ENCODE measurements around the gene CYLC2.

CYLC2 gene, protein sequence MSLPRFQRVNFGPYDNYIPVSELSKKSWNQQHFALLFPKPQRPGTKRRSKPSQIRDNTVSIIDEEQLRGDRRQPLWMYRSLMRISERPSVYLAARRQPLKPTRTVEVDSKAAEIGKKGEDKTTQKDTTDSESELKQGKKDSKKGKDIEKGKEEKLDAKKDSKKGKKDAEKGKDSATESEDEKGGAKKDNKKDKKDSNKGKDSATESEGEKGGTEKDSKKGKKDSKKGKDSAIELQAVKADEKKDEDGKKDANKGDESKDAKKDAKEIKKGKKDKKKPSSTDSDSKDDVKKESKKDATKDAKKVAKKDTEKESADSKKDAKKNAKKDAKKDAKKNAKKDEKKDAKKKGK

DNA sequence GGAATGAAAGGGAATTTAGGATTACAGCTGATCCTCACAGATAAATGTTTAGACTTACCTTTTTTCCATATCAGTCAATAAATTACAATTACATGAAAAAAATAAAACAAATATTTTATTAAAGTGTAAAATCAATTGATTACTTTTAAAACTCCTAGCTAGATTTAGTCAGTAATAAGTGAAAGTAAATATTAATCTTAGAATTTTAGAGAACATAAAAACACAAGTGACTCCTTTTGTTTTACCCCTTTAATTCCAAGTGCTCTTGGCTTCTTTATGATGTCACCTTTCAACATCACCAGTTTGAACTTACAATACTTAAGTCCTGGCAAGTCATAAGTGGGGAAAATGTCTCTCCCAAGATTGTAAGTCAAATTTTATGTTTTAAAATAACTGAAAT, at the start of gene CYLC2:
TSS of gene CYLC2 (plus strand) at position 301 of the 400 bp plus-strand sequence. CDS start at position 349, 48 bp downstream.
- no peak for DNase-seq (ENCODE audit: low spot score)

DNA sequence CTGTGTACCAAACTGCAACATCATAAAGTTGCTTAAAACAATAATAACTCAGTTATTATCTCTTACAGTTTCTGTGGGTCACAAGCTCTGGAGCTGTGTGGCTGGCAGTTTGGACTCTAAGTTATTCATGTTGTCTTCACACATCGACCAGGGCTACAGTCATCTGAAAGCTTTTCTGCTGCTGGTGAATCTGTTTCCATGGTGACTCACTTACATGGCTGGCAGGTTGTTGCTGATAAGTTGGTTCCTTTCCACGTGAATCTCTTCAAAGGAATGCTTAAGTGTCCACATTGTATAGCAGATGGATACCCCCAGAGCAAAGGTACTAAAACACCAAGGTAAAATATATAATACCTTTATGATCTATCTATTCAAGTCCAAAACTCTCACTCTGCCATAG, 44.8 kb upstream of the CYLC2 start:
- DNase-seq (ENCODE audit: low spot score): no peak

DNA sequence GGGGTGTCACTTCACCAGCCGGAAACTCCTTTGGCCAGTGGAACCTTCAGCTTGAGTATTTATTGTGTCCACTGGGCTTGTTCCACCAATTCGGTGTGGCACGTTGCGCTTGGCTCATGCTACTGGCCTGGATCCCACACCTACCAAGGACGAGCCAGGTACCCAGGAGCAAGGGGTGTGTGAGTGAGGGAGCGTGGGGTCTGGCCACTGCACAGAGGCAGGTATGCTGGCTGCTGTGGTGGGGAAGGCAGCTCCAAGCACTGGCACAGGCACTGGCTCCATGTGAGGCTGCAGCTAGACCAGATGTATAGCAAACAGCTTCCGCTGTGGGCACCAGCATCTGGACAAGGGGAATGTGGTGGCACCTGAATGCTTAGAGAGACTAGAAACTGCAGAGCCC, 28.1 kb upstream of the CYLC2 start:
- DNase-seq (ENCODE audit: low spot score): no peak

DNA sequence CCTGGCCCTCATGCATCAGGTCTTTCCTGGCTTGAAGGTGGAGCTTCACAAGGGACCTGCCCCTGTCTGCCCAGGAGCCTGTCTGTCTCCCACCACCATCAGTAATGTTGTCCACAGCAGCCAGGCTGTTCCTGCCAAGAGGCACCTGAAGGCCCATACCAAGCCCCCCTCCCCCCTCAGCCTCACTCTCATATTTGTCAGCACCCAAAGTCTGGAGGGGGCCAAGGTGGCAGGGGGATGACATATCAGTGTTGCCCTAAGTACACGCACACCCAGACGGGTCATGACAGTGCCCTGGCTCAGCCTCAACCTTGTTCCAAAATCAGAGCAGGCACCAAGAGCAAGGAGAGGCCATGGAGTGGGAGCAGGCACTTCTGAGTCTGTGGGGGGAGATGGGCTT, 27.2 kb upstream of the CYLC2 start:
- no peak for DNase-seq (ENCODE audit: low spot score)

DNA sequence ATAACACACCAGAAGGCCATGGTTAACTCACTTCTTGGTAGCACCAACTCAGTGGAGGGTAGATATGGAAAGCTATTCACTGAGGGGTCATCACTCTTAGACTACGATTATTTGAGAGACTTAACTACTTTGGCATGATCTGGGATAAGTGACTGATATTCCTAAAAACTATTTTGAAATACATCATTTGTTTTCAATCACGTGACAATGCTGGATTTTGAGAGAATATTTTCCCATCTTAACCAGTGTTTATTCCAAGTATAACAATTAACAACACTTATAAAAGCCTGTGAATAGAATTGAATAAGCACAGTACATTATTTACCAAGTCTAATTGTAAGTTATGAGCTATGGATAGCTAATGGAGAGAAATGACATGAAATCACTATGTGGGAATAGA, 22.4 kb upstream of the CYLC2 start:
- DNase-seq (ENCODE audit: low spot score): no peak

DNA sequence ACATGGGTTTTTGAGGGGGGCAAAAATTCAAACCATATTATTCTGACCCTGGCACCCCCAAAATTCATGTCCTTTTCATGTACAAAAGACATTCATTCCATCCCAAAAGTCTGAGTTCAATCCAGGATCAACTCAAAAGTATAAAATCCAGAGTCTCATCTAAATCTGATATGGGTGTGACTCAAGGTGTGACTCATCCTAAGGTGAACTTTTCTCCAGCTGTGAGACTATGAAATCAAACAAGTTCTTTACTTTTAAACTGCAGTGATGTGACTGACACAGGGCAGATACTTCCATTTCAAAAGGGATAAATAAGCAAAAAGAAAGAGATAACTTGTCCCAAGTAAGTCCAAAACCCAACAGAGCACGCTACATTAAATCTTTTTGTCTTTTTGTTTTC, 20.6 kb upstream of the CYLC2 start:
- no peak for DNase-seq (ENCODE audit: low spot score)

DNA sequence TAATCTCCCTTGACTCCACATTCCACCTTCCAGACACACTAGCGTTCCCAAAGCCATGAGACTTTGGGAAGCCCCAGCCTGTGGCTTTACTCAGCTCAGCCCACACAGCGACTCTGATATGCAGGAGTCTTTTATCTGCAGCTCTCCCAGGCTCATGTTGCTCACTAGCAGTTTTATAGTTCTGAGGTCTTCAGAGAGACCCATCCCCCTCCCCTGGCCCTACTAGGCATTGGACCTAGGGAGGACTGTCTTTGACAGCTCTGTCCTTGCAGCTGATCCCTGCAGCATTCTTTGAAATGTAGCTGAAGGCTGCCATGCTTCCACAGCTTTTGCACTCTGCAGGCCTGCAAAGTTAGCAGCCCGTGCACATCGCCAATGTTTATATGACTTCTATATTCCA, 19.9 kb upstream of the CYLC2 start:
- no peak for DNase-seq (ENCODE audit: low spot score)

DNA sequence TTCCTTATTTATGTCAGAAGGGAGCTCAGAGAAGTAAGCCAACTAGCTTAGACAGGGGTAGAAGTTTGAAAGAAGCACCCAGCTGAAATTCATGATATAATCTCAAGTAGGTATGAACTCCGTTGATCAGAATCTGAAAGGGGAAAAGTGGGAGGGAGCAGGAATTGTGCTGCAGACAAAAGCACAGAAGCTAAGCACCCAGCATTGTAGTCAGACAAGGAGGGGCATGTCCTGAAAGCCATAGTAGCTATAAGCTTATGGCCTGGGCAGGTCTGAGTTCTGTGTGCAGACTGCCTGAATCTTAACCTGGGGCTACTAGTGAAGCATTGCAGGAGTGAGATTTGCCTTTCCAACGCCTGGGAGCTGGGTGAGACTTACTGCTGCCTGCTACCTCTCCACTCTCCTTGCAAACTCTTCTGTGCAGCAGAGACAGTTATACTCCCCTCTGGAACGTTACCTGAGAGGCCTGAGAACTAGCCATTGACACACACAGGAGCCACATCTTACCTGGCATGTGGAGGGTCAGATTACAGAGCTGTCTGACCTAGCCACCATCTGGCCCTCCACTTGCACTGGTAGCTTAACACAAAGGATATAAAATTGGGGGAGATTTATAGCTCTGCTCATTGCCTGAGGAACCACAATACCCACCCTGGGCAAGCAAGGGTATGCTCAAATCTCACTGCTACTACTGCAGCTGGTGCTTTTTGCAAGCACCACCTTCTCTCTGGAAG, 9.8 kb upstream of the CYLC2 start:
- no peak for DNase-seq (ENCODE audit: low spot score)

DNA sequence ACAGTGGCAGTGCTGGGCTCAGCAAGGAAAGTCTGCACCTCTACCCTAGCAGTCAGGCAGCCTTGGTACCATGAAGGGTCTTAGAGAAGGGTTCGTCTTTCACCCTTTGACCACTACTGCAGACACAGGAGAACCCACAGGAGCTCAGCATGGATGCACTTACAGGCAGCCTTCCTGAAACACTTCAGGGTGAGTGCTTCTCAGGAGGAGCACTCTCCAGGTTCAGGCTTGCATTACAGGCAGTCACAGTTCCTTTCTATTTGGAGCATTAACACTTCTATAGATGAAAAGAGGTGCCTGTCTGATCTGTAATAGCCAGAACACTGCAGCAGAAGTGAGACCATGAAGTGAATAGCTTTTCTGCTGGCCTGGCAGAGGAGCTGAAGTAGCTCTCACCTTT, 8.7 kb upstream of the CYLC2 start:
- DNase-seq (ENCODE audit: low spot score): no peak

DNA sequence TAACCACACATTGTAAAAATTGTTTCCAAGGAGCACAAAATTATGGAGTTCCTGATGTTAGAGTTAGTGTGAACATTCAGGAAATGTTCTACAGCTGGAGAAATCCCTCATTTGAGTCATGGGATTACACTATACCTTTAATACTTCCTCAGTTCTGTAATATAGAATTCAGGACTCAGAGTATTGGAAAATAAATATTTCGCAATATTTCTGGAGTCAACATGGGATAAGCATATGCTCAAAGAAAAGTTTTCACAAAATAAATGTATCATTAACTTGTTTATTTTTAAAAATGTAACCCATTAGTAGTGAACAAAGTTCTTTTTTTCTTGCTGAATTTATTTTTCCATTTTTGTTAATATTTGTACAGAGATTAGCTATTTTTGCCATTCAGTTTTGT, 8.6 kb downstream of the CYLC2 start:
- DNase-seq (ENCODE audit: low spot score): no peak

DNA sequence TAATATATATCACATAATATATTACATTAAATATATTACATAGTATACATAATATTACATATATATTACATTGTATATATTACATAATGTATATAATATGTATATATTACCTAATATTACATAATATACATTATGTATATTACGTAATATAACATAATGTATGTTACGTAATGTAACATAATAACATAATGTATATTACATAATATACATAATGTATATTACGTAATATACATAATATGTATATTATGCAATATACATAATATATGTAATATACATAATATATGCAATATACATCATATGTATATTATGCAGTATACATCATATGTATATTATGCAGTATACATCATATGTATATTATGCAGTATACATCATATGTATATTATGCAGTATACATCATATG, 19.1 kb downstream of the CYLC2 start:
- DNase-seq (ENCODE audit: low spot score): no peak

DNA sequence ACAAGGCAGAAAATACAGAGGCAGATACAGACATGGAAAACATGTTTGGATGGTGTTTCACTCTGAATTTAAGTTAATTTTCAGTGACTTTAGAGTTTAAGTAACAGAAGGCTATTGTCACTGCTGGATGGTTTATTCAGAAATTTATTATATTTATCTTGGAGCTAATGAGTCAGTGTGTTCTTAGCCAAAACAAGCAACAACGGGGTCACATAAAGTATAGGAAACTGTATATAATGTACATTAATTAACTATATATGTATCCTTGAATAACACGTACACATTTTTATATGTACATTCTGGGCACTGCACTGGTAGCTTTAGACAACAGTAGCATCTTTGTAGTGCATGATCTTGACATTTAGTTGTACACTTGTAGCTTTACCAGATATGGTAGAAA, 30.7 kb downstream of the CYLC2 start:
- DNase-seq (ENCODE audit: low spot score): no peak

DNA sequence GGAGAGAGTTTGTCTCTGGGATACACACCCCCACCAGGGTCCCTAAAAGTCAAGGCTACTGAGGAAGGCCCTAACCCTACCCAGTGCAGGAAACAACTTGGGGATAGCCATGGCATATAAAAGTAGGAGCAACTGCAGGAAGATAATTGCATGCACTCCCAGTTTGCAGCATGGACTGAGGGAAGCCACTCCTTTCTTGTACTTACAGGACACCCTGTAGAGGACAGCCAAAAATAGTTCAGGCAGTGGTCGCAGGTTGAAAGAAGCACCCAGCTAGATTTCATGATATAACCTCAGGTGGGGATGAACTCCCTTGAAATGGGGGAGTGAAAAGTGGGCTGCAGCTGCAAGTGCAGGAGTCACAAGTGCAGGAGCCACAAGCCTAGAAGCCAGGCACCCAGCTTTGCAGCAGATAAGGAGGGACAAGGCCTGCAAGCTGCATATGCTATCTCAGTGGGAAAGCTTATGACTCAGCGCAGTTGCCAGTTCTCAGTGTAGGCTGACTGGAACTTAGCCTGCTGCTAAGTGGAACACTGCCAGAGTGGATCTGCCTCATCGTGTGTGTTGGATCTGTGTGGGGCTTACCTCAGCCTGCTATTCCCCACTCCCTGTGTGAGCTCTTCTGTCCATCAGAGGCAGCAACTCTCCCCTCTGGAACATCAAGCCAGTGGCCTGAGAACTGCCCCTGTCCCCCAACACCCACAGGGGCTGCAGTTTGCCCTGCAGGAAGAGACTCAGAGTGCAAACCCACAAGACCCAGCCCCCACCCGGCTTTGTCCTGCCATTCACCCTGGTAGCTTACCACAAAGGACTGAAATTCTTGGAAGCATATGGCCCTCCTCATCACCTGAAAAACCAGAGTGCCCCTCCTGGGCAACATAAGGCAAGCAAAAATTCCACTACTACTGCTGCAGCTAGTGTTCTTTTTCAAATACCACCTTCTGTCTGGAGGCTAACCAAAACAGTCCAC, 42.7 kb downstream of the CYLC2 start:
- DNase-seq (ENCODE audit: low spot score): no peak

DNA sequence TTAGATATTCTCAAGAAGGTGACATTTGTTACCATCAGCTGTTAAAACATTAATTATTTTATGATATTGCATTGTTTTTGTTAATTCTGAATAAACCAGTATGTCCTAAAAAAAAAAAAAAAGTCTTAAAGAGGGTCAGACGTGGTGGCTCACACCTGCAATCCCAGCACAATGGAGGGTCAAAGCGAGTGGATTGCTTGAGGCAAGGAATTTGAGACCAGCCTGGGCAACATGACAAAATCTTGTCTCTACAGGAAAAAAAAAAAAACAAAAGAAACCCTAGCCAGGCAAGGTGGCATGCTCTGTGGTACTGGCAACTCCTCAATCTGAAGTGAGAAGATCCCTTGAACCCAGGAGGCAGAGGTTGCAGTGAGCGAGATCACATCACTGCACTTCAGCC, 46.8 kb downstream of the CYLC2 start:
- no peak for DNase-seq (ENCODE audit: low spot score)

Measured in germinal center (tissue), 1 donor.